HG03460 (cell line): ENCODE results near the gene DNAJC28.
"Not testable (repeated sequence)": the region's sequence is repeated elsewhere in the genome, so short reads cannot be mapped to it uniquely, and the experiment has no call there.

Experiments used
- ATAC-seq: cut with Tn5 transposase; IDR thresholded peaks from one replicate; pipeline ENCODE4 v1.9.1; 2021; ENCODE audit not compliant: unreplicated experiment

Gene DNAJC28

GRCh38 chr21:33481314-33481943 is 10.1 kb downstream of the DNAJC28 start:
- no peak for ATAC-seq

- no peak for ATAC-seq
These were observed 10.9 kb downstream of the DNAJC28 start for GRCh38 chr21:33480481-33481103.

- ATAC-seq, result peak; percentile 87
These were observed 11.6 kb downstream of the DNAJC28 start, which contains the start of gene TMEM50B for GRCh38 chr21:33479679-33480480. Gene TMEM50B (minus strand): TSS chr21:33479974. CDS start chr21:33468885, 11,089 bp downstream.

GRCh38 chr21:33478935-33479678 is 12.4 kb downstream of the DNAJC28 start:
- peak; percentile 18 for ATAC-seq

GRCh38 chr21:33478182-33478581 is 13.3 kb downstream of the DNAJC28 start:
- ATAC-seq, result no peak

- ATAC-seq, result no peak
These were observed 14.4 kb downstream of the DNAJC28 start for GRCh38 chr21:33477066-33477465.

GRCh38 chr21:33473344-33473743 is 18.2 kb downstream of the DNAJC28 start:
- ATAC-seq, result no peak

GRCh38 chr21:33470701-33471100 is 20.8 kb downstream of the DNAJC28 start:
- no peak for ATAC-seq

- ATAC-seq, result not testable (repeated sequence)
These were observed 22.3 kb downstream of the DNAJC28 start for GRCh38 chr21:33469183-33469582.

- no peak for ATAC-seq
These were observed 29.8 kb downstream of the DNAJC28 start for GRCh38 chr21:33461538-33462250.

- ATAC-seq, result no peak
These were observed 32.7 kb downstream of the DNAJC28 start for GRCh38 chr21:33458861-33459260.

GRCh38 chr21:33455686-33456446 is 35.6 kb downstream of the DNAJC28 start:
- no peak for ATAC-seq

- no peak for ATAC-seq
These were observed 39.2 kb downstream of the DNAJC28 start for GRCh38 chr21:33452362-33452761.

- ATAC-seq, result no peak
These were observed 39.9 kb downstream of the DNAJC28 start for GRCh38 chr21:33451634-33452071.

- no peak for ATAC-seq
These were observed 41.9 kb downstream of the DNAJC28 start for GRCh38 chr21:33449616-33450015.

- ATAC-seq, result not testable (repeated sequence)
These were observed 44.9 kb downstream of the DNAJC28 start for GRCh38 chr21:33446620-33447019.

GRCh38 chr21:33444499-33444898 is 47.0 kb downstream of the DNAJC28 start:
- ATAC-seq, result no peak

GRCh38 chr21:33443194-33443593 is 48.3 kb downstream of the DNAJC28 start:
- no peak for ATAC-seq
